GM11168 (cell line): ENCODE measurements around the gene TWNK.

Source experiments
- in situ Hi-C: fragments of 300-500 bp; cut with MboI; formaldehyde crosslinking; loops from one replicate; pipeline ENCODE4 v1.12.0; 2022; ENCODE audit warnings: low sequenced_read_pairs; ENCODE audit not compliant: unreplicated experiment

The TWNK gene

DNA sequence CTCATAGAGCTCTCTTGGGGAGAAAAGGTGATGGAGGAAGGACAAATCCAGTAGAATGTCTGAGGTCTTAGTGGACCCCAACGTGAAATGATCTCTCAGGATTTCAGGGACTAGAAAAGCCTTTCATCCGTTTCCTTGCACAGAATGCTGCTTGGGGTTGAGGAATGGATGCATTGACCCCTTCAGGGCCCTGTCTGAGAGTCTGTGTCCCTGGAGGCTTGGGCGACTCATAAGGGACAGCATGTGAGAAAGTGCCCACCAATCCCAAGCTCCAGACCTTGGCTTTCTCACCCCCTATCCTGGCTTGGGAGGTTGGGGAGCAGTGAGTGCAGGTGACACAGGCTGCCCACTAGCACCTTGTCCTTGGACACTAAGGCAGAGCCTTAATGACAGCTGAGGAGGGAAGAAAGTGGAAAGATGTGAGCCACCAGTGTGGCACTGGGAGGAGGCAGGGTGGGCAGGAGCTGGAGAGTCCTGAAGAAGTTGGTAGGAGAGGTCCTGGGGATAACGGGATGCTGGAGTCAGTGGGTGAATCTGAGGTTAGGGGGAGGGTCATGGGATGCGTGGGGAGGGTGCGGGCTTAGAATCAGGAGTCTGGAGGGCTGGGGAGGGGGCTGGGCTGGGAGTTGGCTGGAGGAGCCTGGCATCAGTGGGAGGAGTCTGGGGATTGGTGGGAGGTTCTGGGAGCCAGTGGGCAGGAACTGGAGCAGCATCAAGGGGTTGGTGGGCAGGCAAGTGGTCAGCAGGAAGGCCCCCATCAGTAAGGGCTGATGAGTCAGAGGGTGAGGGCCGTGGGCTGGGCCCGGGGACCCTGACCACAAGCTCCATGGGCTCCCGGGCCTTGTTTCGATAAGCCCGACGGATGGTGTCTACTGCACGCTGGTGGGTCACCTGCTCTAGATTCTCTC, 20.8 kb downstream of the TWNK start:
- in situ Hi-C loops: no loop called here

DNA sequence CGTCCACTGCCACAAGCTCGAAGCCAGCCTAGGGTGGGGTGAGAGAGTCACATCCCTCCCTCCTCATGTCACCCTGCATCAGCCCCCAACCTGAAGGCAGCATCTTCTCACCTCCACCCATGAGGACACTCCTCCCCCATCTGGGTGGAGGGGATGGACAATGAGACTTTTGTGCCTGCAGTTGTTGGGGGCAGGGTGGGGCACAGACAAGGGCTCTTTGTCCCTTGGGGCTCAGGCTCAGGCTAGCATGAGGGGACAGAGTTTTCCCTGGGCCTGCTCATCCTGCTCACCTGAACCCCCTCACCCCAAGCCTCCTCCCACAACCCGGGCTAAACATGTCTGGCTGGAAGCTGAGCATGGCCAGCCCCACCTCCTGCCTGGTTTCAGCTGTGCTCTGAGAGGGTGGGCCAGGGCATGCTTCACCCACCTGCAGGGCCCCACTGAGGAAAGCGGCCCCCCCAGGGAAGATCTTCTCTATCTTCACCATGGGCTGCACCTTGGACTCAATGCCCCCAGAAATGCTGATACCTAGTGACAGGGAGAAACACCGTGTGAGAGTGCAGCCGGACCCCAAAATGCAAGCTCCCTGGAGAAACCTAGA, 21.6 kb downstream of the TWNK start:
- in situ Hi-C loops: no loop called here

DNA sequence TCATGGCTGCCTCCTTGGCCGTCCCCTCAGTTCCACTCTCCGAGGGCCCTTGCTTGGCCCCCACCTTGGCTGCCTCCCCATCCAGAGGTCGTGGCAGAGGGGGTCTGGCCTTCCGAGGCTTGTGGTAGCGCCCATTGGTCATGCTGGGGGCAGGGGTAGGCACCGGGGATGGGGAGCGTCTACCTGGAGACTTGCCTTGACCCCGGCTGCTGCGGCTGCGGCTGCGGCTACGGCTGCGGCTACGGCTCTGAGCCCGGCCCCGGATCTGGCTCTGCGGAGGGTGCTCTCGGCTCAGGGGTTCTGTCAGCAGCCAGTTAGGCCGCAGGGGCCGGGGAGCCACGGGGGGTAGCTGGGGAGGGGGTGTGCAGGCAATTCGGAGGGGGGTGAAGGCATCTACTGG, 23.0 kb downstream of the TWNK start:
- in situ Hi-C loops: no loop called here

DNA sequence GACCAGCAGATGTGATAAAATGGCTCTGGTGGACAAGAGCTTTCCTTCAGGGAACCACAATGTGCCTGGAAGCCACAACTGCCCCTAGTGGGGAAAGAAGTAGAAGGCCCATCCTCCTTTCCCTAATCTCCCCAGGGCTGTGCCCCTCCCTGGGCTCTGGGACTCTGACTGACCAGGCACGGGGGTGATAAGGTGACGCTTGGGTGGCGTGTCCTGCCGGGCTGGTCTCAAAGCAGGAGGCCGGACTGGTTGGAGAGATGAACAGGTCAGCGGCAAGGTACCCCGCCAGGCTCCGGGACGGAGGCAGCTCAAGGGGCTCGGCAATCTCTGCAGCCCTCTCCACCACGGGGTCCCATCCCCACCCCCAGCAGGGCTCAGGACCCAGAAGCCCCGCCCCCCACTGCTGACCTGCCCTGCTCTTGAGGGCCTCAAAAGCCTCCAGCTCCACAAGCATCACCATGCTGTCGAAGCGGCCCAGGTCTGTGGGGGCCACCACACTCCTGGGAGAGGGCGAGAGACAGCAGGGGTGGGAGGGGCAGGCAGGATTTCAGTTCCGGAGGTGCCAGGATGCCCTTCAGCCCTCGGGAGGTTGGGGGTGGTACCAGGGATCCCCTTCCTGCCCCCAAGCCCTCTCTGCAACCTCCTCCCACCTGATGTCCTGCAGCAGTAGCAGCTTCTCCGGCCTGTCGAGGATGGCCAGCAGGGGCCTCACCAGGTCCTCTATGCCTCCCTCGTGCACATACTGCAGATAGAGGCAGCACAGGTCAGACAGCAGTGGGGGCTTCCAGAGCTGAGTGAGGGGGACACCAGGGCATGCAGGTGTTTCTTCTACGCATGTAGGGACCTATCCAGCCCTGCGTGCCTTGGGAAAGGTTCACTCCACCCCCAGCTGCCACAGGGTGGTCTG, 24.4 kb downstream of the TWNK start:
- in situ Hi-C loops: no loop called here

DNA sequence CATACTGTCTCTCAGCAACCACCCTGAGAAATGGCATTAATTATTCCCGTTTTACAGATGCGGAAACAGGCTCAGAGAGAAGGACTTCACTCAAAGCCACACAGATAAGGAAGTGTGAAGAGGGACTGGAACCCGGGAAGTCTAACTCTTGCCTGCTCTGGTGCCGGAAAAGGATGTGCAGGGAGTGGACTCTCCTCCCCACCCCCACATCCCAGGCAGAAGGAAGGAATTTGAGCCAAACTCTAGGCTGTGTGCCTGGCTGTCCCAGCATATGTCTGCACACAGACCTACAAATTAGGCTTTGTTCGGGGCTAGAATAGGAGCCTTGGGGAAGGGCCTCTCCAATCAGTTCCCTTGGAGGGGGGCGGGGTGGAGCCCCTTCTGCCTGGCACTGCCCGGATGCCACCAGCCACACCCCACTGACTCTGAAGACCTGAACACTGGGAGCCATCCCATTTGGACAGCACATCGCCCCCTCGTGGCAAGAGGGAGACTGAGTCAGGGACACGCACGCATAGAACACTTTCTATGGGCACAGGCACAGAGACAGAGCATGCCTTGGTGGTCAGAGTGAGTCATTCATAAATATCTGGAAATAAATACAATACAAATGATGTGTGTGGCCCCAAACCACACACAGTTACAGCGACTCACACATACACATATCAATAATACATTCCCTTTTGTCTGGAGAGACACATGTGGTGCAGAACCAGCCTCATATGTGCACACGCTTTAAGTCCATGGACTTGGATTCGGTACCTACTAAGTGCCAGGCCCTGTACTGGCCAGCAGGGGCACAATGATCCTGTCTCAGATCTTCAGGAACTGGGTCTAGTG, 25.4 kb downstream of the TWNK start:
- in situ Hi-C loops: no loop called here

DNA sequence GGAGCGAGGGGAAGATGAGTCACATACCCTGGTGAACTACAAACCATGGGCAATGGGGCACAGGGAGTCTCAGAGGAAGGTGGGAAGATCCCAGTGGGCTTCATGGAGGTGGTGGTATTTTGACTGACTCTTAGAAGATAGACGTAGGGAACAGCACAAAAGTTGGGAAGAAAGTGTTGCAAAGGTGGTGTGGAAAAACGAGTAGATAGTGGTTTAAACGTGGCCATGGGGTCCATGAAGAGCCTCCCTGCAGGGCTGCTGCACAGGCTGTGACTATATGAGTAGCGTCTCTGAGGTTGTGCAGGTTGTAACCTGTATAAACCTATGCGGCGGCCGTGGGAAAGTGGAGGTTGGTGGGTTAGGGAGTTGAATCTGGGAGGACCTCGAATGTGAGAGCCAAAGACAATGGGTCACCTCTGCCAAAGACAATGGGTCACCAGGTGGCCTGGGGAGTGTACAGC, 26.1 kb downstream of the TWNK start:
- in situ Hi-C loops: no loop called here

DNA sequence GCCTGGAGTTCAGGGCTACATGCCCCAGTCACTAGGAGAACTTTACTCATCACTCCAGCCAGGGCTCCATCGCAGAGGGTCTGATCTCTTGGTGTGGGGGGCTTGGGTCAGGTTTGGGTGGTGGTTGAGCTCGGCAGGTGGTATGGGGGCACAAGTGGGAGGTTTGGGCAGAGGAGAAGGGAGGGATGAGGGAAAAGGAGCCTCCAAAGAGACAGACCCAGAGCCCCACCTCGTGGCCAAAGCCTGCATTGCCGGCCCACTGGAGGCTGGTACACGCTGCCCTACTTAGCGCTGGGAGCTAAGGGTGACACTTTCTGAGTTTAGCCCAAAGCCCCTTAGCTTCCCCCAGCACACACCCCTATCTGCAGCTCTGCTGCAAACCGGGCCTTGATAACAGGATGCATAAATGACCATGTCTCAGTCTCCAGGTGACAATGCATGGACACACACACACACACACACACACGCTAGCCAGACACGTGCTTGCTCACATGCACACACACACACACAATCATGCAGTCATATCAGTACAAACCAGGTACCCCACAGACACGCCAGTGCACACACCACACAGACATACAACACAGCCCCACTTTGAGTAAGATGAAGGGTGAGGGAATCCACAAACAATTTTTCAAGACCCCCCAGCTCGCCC, 27.0 kb downstream of the TWNK start:
- in situ Hi-C loops: no loop called here

DNA sequence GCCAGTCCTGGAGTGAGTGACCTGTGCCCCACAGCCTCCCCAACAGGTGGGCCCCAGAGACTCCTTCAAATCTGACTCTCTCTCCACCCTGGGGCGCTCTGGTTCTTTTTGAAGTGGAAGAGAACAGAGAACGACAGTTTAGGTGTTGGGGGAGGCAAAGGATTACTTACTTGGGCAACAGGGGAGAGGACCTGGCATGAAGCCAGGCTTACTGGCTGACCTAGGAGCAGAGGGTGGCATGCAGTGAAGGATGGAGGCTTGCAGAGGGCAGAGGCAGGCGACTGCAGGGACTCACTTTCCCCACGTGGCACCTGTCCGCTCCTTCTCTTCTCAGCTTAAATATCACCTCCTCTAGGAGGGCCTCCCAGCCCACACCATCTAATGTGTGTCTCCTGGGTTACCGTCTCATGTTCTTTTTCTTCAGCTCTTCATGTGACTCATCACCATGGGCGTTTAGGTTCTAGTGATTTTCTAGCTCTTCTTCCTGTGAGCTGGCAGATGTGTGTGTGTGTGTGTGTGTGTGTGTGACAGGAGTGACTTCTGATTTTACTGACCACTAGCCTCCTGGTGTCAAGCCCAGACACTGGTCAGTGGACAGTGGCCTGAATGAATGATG, 27.7 kb downstream of the TWNK start:
- in situ Hi-C loops: no loop called here

DNA sequence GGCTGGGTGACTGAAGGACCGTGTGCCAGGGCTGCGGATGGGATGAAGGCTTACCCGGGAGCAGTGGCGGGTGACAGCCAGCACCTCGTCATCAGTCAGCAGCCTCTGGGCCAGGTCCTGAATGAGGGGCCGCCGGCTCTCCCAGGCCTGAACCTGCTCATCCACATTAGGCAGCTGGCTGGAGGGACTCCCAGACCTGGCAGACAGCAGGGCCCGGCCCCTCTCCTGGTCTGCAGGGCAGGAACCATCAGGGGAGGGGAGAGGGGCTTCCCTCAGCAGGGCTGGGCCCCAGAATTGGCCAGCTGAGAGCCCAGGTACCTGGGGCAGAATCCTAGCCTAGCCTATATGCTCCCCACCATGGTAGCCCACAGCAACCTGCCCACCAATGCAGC, 28.2 kb downstream of the TWNK start:
- in situ Hi-C loops: no loop called here

DNA sequence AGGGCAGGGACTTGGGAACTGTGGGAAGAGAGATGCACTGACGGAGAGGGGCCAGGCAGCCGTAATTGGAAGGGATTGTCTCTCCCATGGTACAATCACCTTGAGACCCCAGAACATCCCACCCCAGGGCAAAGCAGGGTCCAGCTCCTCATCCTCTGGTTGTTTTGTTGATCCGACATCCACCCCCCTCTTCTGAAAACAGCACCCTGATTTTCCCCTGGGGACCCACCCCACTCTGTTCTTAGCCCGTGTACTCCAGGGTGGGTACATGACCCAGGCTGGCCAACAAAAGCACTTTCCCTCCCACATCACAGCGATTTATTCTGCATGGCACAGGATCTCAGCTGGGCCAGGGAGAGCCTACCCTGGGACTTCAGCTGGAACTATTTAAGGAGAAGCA, 29.5 kb downstream of the TWNK start:
- in situ Hi-C loops: no loop called here

DNA sequence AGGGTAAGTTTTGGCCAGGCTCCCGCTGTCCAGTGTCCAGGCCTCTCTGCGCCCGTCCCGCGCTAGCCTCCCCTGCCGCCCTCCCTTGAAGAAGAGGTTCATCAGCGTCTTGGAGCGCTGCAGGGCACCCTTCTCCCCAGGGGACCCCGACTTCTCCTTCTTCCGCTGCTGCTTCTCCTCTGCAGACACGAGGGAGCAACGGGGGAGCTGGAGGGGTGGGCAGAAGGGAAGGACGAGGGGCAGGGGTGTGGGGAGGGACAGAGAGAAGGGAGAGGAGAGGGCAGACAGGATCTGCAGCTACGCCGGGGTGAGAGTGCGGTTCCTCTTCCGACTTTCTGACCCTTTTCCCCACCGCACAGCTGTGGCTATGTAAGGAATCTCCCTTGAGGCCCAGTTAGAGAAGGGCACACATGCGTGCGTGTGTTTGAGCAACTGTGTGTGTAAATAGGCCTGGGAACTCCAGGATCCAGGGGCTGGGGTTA, 30.8 kb downstream of the TWNK start:
- in situ Hi-C loops: no loop called here

DNA sequence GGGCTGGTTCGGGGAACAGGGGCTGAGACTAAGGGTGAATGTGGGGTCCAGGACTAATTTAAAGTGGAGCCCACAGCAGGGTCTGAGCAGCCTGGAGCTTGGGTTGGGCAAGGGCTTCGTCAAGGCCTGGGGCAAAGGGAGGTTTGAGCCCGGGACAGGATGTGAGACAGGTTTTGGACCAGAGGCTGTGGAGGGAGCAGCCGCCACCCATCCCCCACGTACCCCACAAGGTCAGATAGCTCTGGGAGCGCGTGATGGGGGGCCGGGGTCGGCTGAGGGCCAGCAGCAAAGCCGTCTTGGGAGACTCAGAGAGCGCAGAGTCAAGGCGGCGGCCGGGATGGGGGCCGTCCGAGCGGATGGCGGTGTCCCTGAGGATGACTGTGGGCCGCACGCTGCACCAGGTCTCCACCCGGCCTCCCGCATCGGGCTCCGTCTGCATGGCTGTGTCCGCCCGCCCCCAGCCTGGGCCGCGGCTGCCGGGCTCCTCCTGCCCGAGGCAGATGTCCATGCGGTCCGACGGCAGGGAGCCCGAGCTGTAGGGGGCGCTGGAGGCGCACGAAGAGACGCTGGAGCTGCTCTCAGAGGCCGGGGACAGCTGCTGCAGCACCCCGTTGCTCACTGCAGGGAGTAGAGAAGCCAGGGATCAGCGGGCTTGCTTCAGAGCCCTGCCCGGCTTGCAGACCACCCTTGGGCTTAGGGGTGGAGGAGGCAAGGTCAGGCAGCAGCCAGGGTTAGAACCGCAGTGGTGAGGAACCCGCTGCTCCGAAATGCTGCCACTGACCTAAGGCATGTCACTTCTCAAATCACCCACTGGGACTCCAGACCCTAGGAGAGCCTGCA, 31.5 kb downstream of the TWNK start:
- in situ Hi-C loops: no loop called here

DNA sequence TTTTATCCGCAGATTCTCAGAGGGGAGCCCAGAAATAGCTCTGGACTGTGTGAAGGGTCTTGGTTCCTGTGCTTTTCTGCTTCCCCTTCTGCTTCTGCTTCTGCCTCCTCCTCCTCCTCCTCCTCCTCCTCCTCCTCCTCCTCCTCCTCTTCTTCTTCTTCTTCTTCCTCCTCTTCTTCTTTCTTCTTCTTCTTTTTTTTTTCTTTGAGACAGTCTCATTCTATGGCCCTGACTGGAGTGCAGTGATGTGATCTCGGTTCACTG, 32.0 kb downstream of the TWNK start:
- in situ Hi-C loops: no loop called here

DNA sequence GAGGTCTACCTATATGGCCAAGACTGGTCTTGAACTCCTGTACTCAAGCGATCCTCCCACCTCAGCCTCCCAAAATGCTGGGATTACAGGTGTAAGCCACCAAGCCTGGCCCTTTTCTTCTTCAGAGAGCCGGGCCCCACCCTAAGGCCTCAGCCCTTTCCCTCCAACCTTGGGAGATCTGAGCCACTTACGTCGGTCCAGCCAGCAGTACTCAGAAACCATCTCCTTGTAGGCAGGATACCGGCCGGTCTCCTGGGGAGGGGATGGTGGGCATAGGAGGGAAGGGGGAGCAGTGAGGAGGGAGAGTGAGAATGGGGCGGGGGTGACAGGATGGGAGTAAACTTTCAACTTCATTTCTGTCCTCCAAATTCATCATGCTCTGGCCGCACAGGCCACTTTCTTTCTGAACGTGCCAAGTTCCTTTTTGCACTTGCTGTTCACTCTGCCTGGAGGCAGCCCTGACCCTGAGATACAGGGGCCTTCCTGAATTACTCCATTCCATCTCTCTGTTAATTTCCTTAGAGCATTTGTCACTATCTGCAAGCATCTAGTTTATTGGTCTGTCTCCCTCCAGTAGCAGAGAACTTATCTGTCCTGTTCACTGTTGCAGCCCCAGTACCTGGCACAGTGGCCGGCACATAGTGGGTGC, 33.2 kb downstream of the TWNK start:
- in situ Hi-C loops: no loop called here

DNA sequence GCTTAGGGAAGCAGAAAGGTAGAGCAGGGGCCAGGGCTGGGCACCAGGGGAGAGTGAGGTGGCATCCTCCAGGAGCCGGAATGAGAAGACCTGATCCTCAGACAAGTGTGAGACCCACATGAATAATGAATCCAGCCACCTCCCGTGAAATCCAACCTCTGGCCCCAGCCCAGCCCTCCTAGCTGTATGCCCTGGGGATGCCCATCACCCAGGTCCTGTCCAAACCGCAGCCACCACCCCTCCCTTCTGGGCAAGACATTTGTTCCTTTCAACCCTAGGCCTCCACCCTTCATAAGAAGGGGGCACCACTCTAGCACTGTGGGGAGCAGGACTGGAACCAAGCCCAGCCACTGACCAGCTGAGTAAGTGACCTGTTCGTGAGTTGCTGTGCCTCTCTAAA, 33.9 kb downstream of the TWNK start:
- in situ Hi-C loops: no loop called here

DNA sequence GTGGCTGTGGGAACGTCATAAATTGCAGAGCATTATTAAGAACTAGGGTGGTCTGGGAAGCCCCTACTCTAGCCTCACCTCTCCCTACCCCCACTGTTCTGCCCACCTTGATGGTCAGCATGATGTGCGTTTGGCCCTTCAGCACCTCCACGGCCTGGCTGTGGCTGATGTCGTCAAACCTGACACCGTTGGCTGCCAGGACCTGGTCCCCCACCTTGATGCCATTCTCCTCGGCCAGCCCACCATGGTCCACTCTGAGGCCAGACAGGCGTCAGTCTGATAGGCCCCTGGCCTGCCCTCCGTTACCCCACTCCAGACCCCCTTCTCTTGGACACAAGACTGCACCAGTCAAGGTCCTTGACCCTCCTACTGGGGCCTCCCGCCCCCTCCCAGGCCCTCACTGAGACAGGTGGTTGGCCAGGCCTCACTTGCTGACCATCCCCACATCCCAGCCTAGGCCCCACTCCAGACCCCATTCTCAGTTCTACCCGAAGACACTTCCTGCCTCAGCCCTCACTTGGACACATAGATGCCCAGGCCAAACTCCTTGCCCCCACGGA, 34.4 kb downstream of the TWNK start:
- in situ Hi-C loops: no loop called here

DNA sequence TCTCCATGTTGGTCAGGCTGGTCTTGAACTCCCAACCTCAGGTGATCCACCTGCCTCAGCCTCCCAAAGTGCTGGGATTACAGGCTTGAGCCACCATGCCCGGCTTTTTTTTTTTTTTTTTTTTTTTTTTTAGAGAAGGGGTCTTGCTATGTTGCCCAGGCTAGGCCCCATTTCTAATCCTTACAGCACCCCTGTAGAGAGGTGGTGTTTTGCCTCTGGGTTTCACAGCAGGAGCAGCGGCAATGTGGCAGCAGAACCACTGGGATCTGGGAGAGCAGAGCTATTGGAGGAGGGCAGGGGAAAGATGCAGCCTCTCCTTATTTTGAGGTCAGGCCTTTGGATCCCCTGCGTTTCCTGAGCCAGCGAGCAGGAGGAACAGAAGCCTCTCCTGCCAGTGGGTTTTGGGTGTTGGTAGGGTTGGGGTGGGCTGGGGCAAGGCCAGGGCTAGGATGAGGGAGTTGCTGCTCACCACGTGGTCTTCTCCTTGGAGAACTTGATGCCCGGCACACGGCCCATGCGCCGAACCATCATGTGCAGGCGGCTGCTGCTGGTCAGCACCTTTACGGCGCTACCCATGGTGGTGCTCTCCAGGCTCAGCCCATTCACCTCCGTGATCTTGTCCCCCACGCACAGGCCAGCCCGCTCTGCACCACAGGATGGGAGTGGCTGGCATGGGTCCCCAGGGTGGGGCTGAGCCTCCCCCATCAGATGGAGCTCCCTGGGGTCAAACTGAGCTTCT, 35.8 kb downstream of the TWNK start:
- in situ Hi-C loops: no loop called here
